Measurements from ENCODE around the gene ANO1. TPM values are rescaled to one million over a fixed set of nuclear protein-coding genes. Genes with fewer than 3 reads are reported as not detected.

Gene ANO1
- total RNA-seq, 1 donor from 2014 or later: 3.8 TPM

GRCh38 chr11:70050243-70050642 is 27.9 kb upstream of the ANO1 start:
- Mint-ChIP-seq H3K9me3 (ENCODE audit: unreplicated experiment) (no peaks in the 10 kb centered on the region), H3K4me3 (ENCODE audit: unreplicated experiment) (no peak overlapping the region), H3K4me1 (ENCODE audit: unreplicated experiment) (no peaks in the 10 kb centered on the region), H3K36me3 (ENCODE audit: low read depth, unreplicated experiment) (no peaks in the 10 kb centered on the region), H3K27ac (ENCODE audit: unreplicated experiment) (no peak overlapping the region), H3K27me3 (ENCODE audit: unreplicated experiment) (no peaks in the 10 kb centered on the region)
- TF ChIP-seq, protein P1, sequence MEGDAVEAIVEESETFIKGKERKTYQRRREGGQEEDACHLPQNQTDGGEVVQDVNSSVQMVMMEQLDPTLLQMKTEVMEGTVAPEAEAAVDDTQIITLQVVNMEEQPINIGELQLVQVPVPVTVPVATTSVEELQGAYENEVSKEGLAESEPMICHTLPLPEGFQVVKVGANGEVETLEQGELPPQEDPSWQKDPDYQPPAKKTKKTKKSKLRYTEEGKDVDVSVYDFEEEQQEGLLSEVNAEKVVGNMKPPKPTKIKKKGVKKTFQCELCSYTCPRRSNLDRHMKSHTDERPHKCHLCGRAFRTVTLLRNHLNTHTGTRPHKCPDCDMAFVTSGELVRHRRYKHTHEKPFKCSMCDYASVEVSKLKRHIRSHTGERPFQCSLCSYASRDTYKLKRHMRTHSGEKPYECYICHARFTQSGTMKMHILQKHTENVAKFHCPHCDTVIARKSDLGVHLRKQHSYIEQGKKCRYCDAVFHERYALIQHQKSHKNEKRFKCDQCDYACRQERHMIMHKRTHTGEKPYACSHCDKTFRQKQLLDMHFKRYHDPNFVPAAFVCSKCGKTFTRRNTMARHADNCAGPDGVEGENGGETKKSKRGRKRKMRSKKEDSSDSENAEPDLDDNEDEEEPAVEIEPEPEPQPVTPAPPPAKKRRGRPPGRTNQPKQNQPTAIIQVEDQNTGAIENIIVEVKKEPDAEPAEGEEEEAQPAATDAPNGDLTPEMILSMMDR (IDR thresholded peaks at IDR 0.05; ENCODE audit: unreplicated experiment): no peak
- no peak for DNase-seq (ENCODE audit: low spot score)

GRCh38 chr11:70054004-70054403 is 24.1 kb upstream of the ANO1 start:
- H3K9me3 Mint-ChIP-seq (ENCODE audit: unreplicated experiment): no peaks in the 10 kb centered on the region
- no peaks in the 10 kb centered on the region for H3K36me3 Mint-ChIP-seq (ENCODE audit: low read depth, unreplicated experiment)
- no peak overlapping the region for H3K4me3 Mint-ChIP-seq (ENCODE audit: unreplicated experiment)
- no peaks in the 10 kb centered on the region for H3K27me3 Mint-ChIP-seq (ENCODE audit: unreplicated experiment)
- H3K27ac Mint-ChIP-seq (ENCODE audit: unreplicated experiment): no peak overlapping the region
- no peaks in the 10 kb centered on the region for H3K4me1 Mint-ChIP-seq (ENCODE audit: unreplicated experiment)
- TF ChIP-seq, protein P1 (IDR thresholded peaks at IDR 0.05; ENCODE audit: unreplicated experiment): no peak
- no peak for DNase-seq (ENCODE audit: low spot score)

GRCh38 chr11:70055444-70055843 is 22.7 kb upstream of the ANO1 start:
- no peak overlapping the region for H3K4me3 Mint-ChIP-seq (ENCODE audit: unreplicated experiment)
- DNase-seq (ENCODE audit: low spot score): no peak
- no peaks in the 10 kb centered on the region for H3K4me1 Mint-ChIP-seq (ENCODE audit: unreplicated experiment)
- H3K27me3 Mint-ChIP-seq (ENCODE audit: unreplicated experiment): no peaks in the 10 kb centered on the region
- TF ChIP-seq, protein P1 (IDR thresholded peaks at IDR 0.05; ENCODE audit: unreplicated experiment): no peak
- no peak overlapping the region for H3K27ac Mint-ChIP-seq (ENCODE audit: unreplicated experiment)
- H3K9me3 Mint-ChIP-seq (ENCODE audit: unreplicated experiment): no peaks in the 10 kb centered on the region
- H3K36me3 Mint-ChIP-seq (ENCODE audit: low read depth, unreplicated experiment): no peaks in the 10 kb centered on the region

- no peaks in the 10 kb centered on the region for H3K36me3 Mint-ChIP-seq (ENCODE audit: low read depth, unreplicated experiment)
- H3K4me1 Mint-ChIP-seq (ENCODE audit: unreplicated experiment): no peaks in the 10 kb centered on the region
- no peak overlapping the region for H3K4me3 Mint-ChIP-seq (ENCODE audit: unreplicated experiment)
- H3K27ac Mint-ChIP-seq (ENCODE audit: unreplicated experiment): no peak overlapping the region
- H3K9me3 Mint-ChIP-seq (ENCODE audit: unreplicated experiment): no peaks in the 10 kb centered on the region
- TF ChIP-seq, protein P1 (IDR thresholded peaks at IDR 0.05; ENCODE audit: unreplicated experiment): no peak
- no peak for DNase-seq (ENCODE audit: low spot score)
- no peaks in the 10 kb centered on the region for H3K27me3 Mint-ChIP-seq (ENCODE audit: unreplicated experiment)
Observed at GRCh38 chr11:70057080-70057479, 21.0 kb upstream of the ANO1 start.

- peaks cover 6% of the 10 kb centered on the region for H3K4me1 Mint-ChIP-seq (ENCODE audit: unreplicated experiment)
- DNase-seq (ENCODE audit: low spot score): no peak
- no peaks in the 10 kb centered on the region for H3K36me3 Mint-ChIP-seq (ENCODE audit: low read depth, unreplicated experiment)
- TF ChIP-seq, protein P1 (IDR thresholded peaks at IDR 0.05; ENCODE audit: unreplicated experiment): no peak
- no peak overlapping the region for H3K27ac Mint-ChIP-seq (ENCODE audit: unreplicated experiment)
- no peaks in the 10 kb centered on the region for H3K9me3 Mint-ChIP-seq (ENCODE audit: unreplicated experiment)
- H3K4me3 Mint-ChIP-seq (ENCODE audit: unreplicated experiment): no peak overlapping the region
- H3K27me3 Mint-ChIP-seq (ENCODE audit: unreplicated experiment): no peaks in the 10 kb centered on the region
Observed at GRCh38 chr11:70059971-70060370, 18.1 kb upstream of the ANO1 start.

Data from endothelial cell (in vitro differentiated cells).